Adrenal gland (tissue), 12 donors: ENCODE results near the gene LGI2. TPM values are rescaled to one million over a fixed set of nuclear protein-coding genes. Genes with fewer than 3 reads are reported as not detected.
"Not testable (repeated sequence)": the region's sequence is repeated elsewhere in the genome, so short reads cannot be mapped to it uniquely, and the experiment has no call there.

Experiments used
- DNase-seq, 7 donors: peaks; one replicate each; pipeline ENCODE4 v3.0.0-alpha.2; 2019 to 2020
- H3K27ac ChIP-seq, 5 donors: fragments of 200-600 bp; sonication (generic) in 4 of 5; 1 replicate in 3 of 5; 2 replicates in 2 of 5; pipeline versions ENCODE4 v1.5.1 to v1.8.0; 2016 to 2020; ENCODE audit warnings: mild to moderate bottlenecking in 1 of 5
- H3K27me3 ChIP-seq: fragments of 200-600 bp; 2 replicates; pipeline ENCODE4 v1.8.0; 2021
- H3K36me3 ChIP-seq, 2 donors: fragments of 200-600 bp; replicated peaks in 1 of 2; 1 replicate in 1 of 2; 2 replicates in 1 of 2; pipeline versions ENCODE4 v1.5.1 to v1.8.0; 2018 to 2022
- H3K4me1 ChIP-seq, 2 donors: fragments of 200-600 bp; replicated peaks in 1 of 2; 1 replicate in 1 of 2; 2 replicates in 1 of 2; pipeline versions ENCODE4 v1.5.1 to v1.8.0; 2018 to 2021
- H3K4me3 ChIP-seq, 4 donors: fragments of 200-600 bp; sonication (generic) in 3 of 4; one replicate each; pipeline ENCODE4 v1.5.1; 2016 to 2018
- H3K9me3 ChIP-seq, 3 donors: fragments of 200-600 bp; sonication (generic) in 1 of 3; replicated peaks in 1 of 3; 1 replicate in 2 of 3; 2 replicates in 1 of 3; pipeline versions ENCODE4 v1.5.1 to v1.8.0; 2016 to 2021
- CTCF ChIP-seq, 6 experiments: fragments of 450-650 bp in 4 of 6; fragments of 200-600 bp in 2 of 6; sonication (generic) in 1 of 6; IDR thresholded peaks; 1 replicate in 5 of 6; 2 replicates in 1 of 6; pipeline versions ENCODE4 v1.5.1 to v1.8.0; 2016 to 2021; ENCODE audit warnings: antibody characterized with exemption in 6 of 6, mild to moderate bottlenecking in 2 of 6, moderate library complexity in 1 of 6
- POLR2A ChIP-seq, 2 donors: fragments of 450-650 bp; IDR thresholded peaks; one replicate each; pipeline ENCODE4 v1.6.1; 2017; ENCODE audit warnings: antibody characterized with exemption in 2 of 2, mild to moderate bottlenecking in 2 of 2, moderate library complexity in 1 of 2
- WGBS, 4 donors: extraction: QIAGEN DNeasy Blood & Tissue Kit in 2 of 4; methylation state at CpG; one replicate each; pipeline versions ENCODE4 v1.1.5 to v1.1.7; 2013 to 2017; 5-methylcytosine and 5-hydroxymethylcytosine counted together
- intact Hi-C, 2 donors: fragments of 100-400 bp; cut with DNase I; formaldehyde crosslinking; loops; one replicate each; pipeline versions ENCODE4 v1.14.1 to v1.15.0; 2022 to 2023
- polyA plus RNA-seq, 3 donors: library from polyadenylated mRNA; stranded (reverse); fragments of 200-250 nt in 2 of 3; fragments of 350-450 nt in 1 of 3; fragmentation: Illumina TruSeq in 1 of 3; extraction: RNeasy Lipid Tissue Mini Kit (QIAGEN cat#74804) in 1 of 3; gene quantifications; one replicate each; pipeline ENCODE4 v1.2.3, GENCODE V29; 2013 to 2014
- total RNA-seq, 9 donors: library from RNA; depleted of rRNA in 4 of 9; stranded (reverse); fragments of >200 nt in 4 of 9; fragments of 120-200 nt in 1 of 9; fragmentation: NEBNext Ultra II Directional in 1 of 9; extraction: Animal tissue kit (Norgen Biotek cat#: 25700) in 1 of 9; gene quantifications; one replicate each; pipeline versions ENCODE4 v1.1.0 to v1.2.4, GENCODE V29; 2013 to 2023
- donor health status: healthy with polysubstance abuse.
- donor health status: Bipolar disorder and iron deficiency.
- donor health status: DM: yes; HTN: yes; CAD: no.
- donor health status: DM: no; HTN: no; CAD: no.
- donor health status: DM: no; HTN: no; CAD: no.
- donor health status: DM: yes; HTN: yes; CAD: no.

Gene LGI2
- total and polyA plus RNA-seq, 12 donors, result 0.06 to 4.9 (median 2.1) TPM

- no peak overlapping the region for H3K27ac ChIP-seq
- 80 to 90% (median 83%) methylated on average over 7 of the region's 7 CpGs for WGBS, 4 donors
- intact Hi-C loops, result no loop called here
- no peak for DNase-seq
- no peaks in the 10 kb centered on the region for H3K9me3 ChIP-seq
- no peaks in the 10 kb centered on the region for H3K4me1 ChIP-seq
- no peak overlapping the region for H3K4me3 ChIP-seq
- TF ChIP-seq CTCF (IDR thresholded peaks at IDR 0.05), result no peak
- no peak for TF ChIP-seq POLR2A (IDR thresholded peaks at IDR 0.05)
- H3K27me3 ChIP-seq, result no peaks in the 10 kb centered on the region
- no peaks in the 10 kb centered on the region for H3K36me3 ChIP-seq
Observed at GRCh38 chr4:25065932-25066590, 35.3 kb upstream of the LGI2 start.

- TF ChIP-seq CTCF (IDR thresholded peaks at IDR 0.05) (no peak), POLR2A (IDR thresholded peaks at IDR 0.05) (no peak)
- intact Hi-C loops, result no loop called here
- H3K4me1 ChIP-seq, result no peaks in the 10 kb centered on the region
- no peak for DNase-seq
- no peaks in the 10 kb centered on the region for H3K36me3 ChIP-seq
- no peaks in the 10 kb centered on the region for H3K27me3 ChIP-seq
- H3K27ac ChIP-seq, result no peak overlapping the region
- WGBS, 4 donors, result 18 to 49% (median 26%) methylated on average over 5 of the region's 5 CpGs
- H3K9me3 ChIP-seq, result no peaks in the 10 kb centered on the region
- H3K4me3 ChIP-seq, result no peak overlapping the region
Observed at GRCh38 chr4:25065431-25065858, 34.7 kb upstream of the LGI2 start.

- intact Hi-C loops, H3K27ac ChIP-seq, H3K9me3 ChIP-seq, H3K4me3 ChIP-seq, H3K4me1 ChIP-seq, DNase-seq, H3K36me3 ChIP-seq, H3K27me3 ChIP-seq: not testable (repeated sequence)
- WGBS, 4 donors, result 83 to 100% (median 98%) methylated on average over 1 of the region's 1 CpG
Observed at GRCh38 chr4:25064447-25064846, 33.7 kb upstream of the LGI2 start.

- H3K4me3 ChIP-seq, result no peak overlapping the region
- no peaks in the 10 kb centered on the region for H3K36me3 ChIP-seq
- DNase-seq, result no peak
- WGBS, 4 donors, result 61 to 69% (median 65%) methylated on average over 3 of the region's 3 CpGs
- TF ChIP-seq CTCF (IDR thresholded peaks at IDR 0.05), result no peak
- TF ChIP-seq POLR2A (IDR thresholded peaks at IDR 0.05), result no peak
- H3K9me3 ChIP-seq, result no peaks in the 10 kb centered on the region
- no peaks in the 10 kb centered on the region for H3K4me1 ChIP-seq
- H3K27ac ChIP-seq, result no peak overlapping the region
- H3K27me3 ChIP-seq, result no peaks in the 10 kb centered on the region
- intact Hi-C loops, result no loop called here
Observed at GRCh38 chr4:25063116-25063515, 32.4 kb upstream of the LGI2 start.

GRCh38 chr4:25062098-25062497 is 31.4 kb upstream of the LGI2 start:
- H3K9me3 ChIP-seq, result no peaks in the 10 kb centered on the region
- 91 to 100% (median 94%) methylated on average over 1 of the region's 1 CpG for WGBS, 4 donors
- no peak for DNase-seq
- H3K27ac ChIP-seq, result no peak overlapping the region
- no peak for TF ChIP-seq CTCF (IDR thresholded peaks at IDR 0.05)
- no peak for TF ChIP-seq POLR2A (IDR thresholded peaks at IDR 0.05)
- no peaks in the 10 kb centered on the region for H3K27me3 ChIP-seq
- H3K4me1 ChIP-seq, result no peaks in the 10 kb centered on the region
- H3K4me3 ChIP-seq, result no peak overlapping the region
- H3K36me3 ChIP-seq, result no peaks in the 10 kb centered on the region
- intact Hi-C loops, result no loop called here
